ENCODE measurements around the gene SART3. TPM values are rescaled to one million over a fixed set of nuclear protein-coding genes. Genes with fewer than 3 reads are reported as not detected.

SART3 gene
- total and polyA plus RNA-seq, 4 donors = 5.9 to 37.1 (median 23.5) TPM

DNA sequence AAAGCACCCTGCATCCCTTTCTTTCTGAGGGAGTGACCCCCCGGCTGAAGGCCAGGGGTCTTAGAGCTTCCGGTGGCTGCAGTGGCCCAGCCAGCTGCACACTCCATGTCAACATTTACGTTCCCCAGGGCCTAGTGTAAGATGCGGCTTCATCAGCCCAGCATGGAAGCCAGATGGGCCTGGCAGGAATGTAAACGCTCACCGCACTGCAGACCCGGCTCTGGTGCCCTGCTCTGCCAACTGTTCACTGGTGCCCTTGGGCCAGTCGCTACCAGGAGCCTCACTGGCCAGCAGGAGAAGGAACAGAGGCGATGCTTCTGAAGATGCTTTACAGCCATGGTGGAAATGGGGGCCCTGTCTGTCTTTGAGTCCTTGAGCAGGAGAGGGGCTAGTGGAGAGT is 45.5 kb upstream of the SART3 start:
- no peak overlapping the region for H3K4me3 ChIP-seq (ENCODE audit: low read depth in 1 of 3, low read length in 3 of 3)
- no peaks in the 10 kb centered on the region for H3K9me3 ChIP-seq (ENCODE audit: control insufficient read depth in 4 of 4, low read length in 3 of 4)
- no peak overlapping the region for H3K9ac ChIP-seq (ENCODE audit: low read depth in 1 of 2, low read length in 2 of 2)
- H3K4me1 ChIP-seq (ENCODE audit: control insufficient read depth in 4 of 4, insufficient read depth in 4 of 4, low read length in 3 of 4) = no peaks in the 10 kb centered on the region
- H3K27me3 ChIP-seq (ENCODE audit: control insufficient read depth in 4 of 4, insufficient read depth in 4 of 4, low read length in 3 of 4) = no peaks in the 10 kb centered on the region
- no peak for DNase-seq (ENCODE audit: low spot score)
- 89% methylated on average over 9 of the region's 9 CpGs for WGBS
- TF ChIP-seq SP1 (IDR thresholded peaks at IDR 0.05) (no peak), HNF4G (IDR thresholded peaks at IDR 0.05) (no peak), TAF1 (conservative IDR thresholded peaks at IDR 0.05) (no peak), FOXA2 (IDR thresholded peaks at IDR 0.05) (no peak), FOXA1 (IDR thresholded peaks at IDR 0.05) (no peak), NR2F2 (IDR thresholded peaks at IDR 0.05) (no peak), HNF4A (conservative IDR thresholded peaks at IDR 0.05) (no peak), RAD21 (IDR thresholded peaks at IDR 0.05) (no peak), EGR1 (IDR thresholded peaks at IDR 0.05; ENCODE audit: low read depth in 2 of 2) (no peak), JUND (IDR thresholded peaks at IDR 0.05) (no peak)
- TF ChIP-seq, protein P1, sequence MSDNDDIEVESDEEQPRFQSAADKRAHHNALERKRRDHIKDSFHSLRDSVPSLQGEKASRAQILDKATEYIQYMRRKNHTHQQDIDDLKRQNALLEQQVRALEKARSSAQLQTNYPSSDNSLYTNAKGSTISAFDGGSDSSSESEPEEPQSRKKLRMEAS (IDR thresholded peaks at IDR 0.05) = no peak
- TF ChIP-seq, protein P2, sequence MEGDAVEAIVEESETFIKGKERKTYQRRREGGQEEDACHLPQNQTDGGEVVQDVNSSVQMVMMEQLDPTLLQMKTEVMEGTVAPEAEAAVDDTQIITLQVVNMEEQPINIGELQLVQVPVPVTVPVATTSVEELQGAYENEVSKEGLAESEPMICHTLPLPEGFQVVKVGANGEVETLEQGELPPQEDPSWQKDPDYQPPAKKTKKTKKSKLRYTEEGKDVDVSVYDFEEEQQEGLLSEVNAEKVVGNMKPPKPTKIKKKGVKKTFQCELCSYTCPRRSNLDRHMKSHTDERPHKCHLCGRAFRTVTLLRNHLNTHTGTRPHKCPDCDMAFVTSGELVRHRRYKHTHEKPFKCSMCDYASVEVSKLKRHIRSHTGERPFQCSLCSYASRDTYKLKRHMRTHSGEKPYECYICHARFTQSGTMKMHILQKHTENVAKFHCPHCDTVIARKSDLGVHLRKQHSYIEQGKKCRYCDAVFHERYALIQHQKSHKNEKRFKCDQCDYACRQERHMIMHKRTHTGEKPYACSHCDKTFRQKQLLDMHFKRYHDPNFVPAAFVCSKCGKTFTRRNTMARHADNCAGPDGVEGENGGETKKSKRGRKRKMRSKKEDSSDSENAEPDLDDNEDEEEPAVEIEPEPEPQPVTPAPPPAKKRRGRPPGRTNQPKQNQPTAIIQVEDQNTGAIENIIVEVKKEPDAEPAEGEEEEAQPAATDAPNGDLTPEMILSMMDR (IDR thresholded peaks at IDR 0.05; ENCODE audit: low read depth, low read length, missing input control) = no peak
- TF ChIP-seq, protein P3, sequence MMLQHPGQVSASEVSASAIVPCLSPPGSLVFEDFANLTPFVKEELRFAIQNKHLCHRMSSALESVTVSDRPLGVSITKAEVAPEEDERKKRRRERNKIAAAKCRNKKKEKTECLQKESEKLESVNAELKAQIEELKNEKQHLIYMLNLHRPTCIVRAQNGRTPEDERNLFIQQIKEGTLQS (IDR thresholded peaks at IDR 0.05) = no peak
- TF ChIP-seq, protein P4, sequence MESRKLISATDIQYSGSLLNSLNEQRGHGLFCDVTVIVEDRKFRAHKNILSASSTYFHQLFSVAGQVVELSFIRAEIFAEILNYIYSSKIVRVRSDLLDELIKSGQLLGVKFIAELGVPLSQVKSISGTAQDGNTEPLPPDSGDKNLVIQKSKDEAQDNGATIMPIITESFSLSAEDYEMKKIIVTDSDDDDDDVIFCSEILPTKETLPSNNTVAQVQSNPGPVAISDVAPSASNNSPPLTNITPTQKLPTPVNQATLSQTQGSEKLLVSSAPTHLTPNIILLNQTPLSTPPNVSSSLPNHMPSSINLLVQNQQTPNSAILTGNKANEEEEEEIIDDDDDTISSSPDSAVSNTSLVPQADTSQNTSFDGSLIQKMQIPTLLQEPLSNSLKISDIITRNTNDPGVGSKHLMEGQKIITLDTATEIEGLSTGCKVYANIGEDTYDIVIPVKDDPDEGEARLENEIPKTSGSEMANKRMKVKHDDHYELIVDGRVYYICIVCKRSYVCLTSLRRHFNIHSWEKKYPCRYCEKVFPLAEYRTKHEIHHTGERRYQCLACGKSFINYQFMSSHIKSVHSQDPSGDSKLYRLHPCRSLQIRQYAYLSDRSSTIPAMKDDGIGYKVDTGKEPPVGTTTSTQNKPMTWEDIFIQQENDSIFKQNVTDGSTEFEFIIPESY (IDR thresholded peaks at IDR 0.05) = no peak
- TF ChIP-seq, protein P5, sequence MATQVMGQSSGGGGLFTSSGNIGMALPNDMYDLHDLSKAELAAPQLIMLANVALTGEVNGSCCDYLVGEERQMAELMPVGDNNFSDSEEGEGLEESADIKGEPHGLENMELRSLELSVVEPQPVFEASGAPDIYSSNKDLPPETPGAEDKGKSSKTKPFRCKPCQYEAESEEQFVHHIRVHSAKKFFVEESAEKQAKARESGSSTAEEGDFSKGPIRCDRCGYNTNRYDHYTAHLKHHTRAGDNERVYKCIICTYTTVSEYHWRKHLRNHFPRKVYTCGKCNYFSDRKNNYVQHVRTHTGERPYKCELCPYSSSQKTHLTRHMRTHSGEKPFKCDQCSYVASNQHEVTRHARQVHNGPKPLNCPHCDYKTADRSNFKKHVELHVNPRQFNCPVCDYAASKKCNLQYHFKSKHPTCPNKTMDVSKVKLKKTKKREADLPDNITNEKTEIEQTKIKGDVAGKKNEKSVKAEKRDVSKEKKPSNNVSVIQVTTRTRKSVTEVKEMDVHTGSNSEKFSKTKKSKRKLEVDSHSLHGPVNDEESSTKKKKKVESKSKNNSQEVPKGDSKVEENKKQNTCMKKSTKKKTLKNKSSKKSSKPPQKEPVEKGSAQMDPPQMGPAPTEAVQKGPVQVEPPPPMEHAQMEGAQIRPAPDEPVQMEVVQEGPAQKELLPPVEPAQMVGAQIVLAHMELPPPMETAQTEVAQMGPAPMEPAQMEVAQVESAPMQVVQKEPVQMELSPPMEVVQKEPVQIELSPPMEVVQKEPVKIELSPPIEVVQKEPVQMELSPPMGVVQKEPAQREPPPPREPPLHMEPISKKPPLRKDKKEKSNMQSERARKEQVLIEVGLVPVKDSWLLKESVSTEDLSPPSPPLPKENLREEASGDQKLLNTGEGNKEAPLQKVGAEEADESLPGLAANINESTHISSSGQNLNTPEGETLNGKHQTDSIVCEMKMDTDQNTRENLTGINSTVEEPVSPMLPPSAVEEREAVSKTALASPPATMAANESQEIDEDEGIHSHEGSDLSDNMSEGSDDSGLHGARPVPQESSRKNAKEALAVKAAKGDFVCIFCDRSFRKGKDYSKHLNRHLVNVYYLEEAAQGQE (IDR thresholded peaks at IDR 0.05) = no peak
- no peak overlapping the region for H3K27ac ChIP-seq (ENCODE audit: low read depth in 1 of 2, low read length in 2 of 2)
- H3K36me3 ChIP-seq (ENCODE audit: control insufficient read depth in 4 of 4, insufficient read depth in 3 of 4, low read depth in 1 of 4, low read length in 3 of 4) = no peaks in the 10 kb centered on the region

DNA sequence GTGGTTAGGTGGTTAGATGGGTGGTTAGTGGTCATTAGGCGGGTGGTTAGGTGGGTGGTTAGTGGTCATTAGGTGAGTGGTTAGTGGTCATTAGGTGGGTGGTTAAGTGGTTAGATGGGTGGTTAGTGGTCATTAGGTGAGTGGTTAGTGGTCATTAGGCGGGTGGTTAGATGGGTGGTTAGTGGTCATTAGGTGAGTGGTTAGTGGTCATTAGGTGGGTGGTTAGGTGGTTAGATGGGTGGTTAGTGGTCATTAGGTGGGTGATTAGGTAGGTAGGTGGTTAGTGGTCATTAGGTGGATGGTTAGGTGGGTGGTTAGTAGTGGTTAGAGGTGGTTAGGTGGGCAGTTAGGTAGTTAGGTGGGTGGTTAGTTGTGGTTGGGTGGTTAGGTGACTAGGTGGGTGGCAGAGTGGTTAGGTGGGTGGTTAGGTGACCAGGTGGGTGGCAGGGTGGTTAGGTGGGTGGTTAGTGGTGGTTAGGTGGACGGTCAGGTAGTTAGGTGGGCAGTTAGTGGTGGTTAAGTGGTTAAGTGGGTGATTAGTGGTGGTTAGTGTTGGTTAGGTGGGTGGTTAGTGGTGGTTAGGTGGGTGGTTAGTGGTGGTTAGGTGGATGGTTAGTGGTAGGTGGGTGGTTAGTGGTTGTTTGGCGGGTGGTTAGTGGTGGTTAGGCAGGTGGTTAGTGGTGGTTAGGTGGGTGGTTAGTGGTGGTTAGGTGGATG is 44.9 kb upstream of the SART3 start:
- Histone ChIP-seq H3K36me3 (ENCODE audit: control insufficient read depth in 4 of 4, insufficient read depth in 3 of 4, low read depth in 1 of 4, low read length in 3 of 4) (no peaks in the 10 kb centered on the region), H3K27ac (ENCODE audit: low read depth in 1 of 2, low read length in 2 of 2) (no peak overlapping the region), H3K9ac (ENCODE audit: low read depth in 1 of 2, low read length in 2 of 2) (no peak overlapping the region), H3K4me3 (ENCODE audit: low read depth in 1 of 3, low read length in 3 of 3) (no peak overlapping the region), H3K9me3 (ENCODE audit: control insufficient read depth in 4 of 4, low read length in 3 of 4) (no peaks in the 10 kb centered on the region), H3K27me3 (ENCODE audit: control insufficient read depth in 4 of 4, insufficient read depth in 4 of 4, low read length in 3 of 4) (no peaks in the 10 kb centered on the region), H3K4me1 (ENCODE audit: control insufficient read depth in 4 of 4, insufficient read depth in 4 of 4, low read length in 3 of 4) (no peaks in the 10 kb centered on the region)
- TF ChIP-seq HNF4G (IDR thresholded peaks at IDR 0.05) (no peak), HNF4A (conservative IDR thresholded peaks at IDR 0.05) (no peak)
- WGBS = 91% methylated on average over 4 of the region's 4 CpGs
- no peak for DNase-seq (ENCODE audit: low spot score)

Data from liver (tissue), 9 donors.